GM21825 (cell line): Measurements from ENCODE around the gene ELMO1.

Experiments
- ATAC-seq: cut with Tn5 transposase; IDR thresholded peaks from one replicate; pipeline ENCODE4 v1.9.1; 2021; ENCODE audit warnings: mild to moderate bottlenecking, moderate library complexity; ENCODE audit not compliant: unreplicated experiment

ELMO1 gene

DNA sequence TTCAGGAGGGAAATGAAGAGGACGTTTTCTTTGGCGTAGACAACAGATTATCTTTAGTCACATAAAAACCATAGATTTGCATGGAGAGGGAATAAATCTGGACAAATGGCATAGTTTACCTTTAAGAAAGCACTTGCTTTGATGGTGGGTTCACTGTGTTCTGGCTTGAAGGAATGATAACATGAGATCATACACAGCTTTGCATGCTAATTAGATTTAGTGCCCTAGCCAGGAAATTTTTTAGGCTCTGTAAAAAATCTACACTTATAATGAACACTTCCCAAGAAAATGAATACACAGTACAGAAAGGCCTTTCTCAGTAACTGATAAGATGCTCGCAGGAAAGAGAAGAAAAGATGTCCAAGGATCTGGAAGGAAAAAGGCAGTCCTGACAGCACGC is 506.1 kb downstream of the ELMO1 start:
- no peak for ATAC-seq

GRCh38 chr7:36942025-36942424 is 506.6 kb downstream of the ELMO1 start:
- no peak for ATAC-seq

DNA sequence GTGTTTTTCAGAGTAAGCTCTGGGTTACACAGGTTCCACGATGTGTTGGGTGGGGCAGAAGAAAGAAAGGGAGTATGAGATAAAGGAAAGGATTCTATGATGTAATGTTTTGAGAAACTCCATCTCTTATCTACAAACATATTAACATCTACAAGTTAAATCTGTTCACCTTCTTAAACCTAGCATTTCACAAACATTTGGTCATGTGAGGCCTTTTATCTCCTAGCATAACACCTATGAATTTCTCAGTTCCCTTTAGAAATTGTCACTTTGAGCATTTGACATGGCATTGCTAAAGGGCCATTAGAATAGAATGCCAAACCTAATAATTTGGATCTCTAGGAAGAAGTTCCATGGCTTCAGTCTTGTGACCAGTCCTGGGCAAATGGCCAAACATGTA is 507.3 kb downstream of the ELMO1 start:
- ATAC-seq, result no peak

DNA sequence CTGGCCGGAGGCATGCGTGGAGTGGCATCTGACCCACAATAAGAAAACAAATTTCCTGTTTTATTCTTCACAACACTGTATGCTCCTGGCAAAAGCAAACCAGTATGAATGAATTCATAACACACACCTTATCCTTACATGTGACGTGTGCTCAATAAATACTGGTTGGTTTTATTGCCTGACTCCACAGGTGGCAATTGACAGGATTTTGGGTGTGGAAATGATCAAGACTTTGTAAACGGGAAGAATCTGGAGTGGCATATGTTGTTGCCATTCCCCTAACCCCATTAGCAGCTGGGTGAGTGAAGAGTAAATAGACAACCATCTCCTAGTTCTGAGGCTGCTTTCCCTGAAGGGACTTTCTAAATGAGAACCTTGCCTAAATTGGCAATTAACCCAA is 508.8 kb downstream of the ELMO1 start:
- no peak for ATAC-seq

DNA sequence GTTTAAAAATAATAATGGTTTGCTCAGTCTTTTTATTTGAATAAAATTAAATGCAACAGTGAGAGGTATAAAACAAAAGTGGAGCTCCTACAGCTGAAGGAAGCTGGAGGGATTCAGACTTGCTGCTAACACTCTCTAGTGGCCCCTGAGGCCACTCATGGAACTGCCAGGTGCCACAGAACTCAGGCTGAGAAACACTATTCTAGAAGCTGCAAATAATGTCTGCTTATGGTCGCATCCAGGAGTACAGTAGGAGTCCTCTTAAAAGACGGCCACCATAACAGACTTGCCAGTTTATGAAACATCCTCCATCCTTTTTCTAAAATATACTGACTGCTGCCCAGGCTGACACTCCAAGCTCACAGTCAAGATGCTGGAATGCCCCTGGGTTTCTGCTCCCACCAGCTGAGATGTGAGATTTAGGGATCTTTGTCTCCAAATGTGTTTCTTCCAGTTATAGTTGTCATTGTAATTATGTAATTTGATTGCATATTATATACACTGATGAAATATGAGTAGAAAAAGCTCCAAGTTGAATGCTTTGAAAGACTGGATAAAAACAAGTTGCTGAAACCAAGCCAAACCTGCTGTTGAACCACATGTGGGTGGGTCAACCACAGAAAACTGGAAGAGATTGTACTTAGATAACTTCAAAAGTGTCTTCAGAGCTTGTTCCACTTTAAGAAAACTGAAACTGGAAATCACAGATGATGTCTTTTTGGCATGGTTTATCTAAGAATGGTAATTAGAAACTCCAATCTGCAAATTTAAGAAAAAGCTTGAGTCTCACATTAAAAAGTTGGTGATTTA is 510.7 kb downstream of the ELMO1 start:
- ATAC-seq, result no peak

GRCh38 chr7:36931892-36932291 is 516.8 kb downstream of the ELMO1 start:
- ATAC-seq, result no peak

DNA sequence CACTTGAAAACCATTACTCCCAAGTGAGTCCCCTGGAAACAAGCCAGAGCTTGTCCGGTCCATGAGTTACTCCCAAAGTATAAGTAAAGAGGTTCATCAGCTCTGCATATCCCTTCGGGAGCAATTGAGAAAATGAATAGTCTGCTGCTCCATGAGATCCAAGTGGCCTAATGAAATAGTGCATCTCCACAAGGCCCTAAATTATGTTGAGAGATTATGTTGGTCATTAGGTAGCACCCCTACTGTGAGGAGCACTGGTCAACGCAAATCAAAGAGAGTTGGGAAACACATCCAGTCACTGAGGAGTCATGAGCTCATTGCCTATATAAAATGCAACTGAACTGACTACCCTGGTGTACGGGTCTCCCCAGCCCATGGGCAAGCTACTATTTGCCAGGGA is 518.9 kb downstream of the ELMO1 start:
- ATAC-seq, result no peak

- ATAC-seq, result no peak
Observed at GRCh38 chr7:36928718-36929117, 519.9 kb downstream of the ELMO1 start.

GRCh38 chr7:36928311-36928710 is 520.4 kb downstream of the ELMO1 start:
- no peak for ATAC-seq

- ATAC-seq, result no peak
Observed at GRCh38 chr7:36925691-36926090, 523.0 kb downstream of the ELMO1 start.

- ATAC-seq, result no peak
Observed at GRCh38 chr7:36925207-36925606, 523.5 kb downstream of the ELMO1 start.

DNA sequence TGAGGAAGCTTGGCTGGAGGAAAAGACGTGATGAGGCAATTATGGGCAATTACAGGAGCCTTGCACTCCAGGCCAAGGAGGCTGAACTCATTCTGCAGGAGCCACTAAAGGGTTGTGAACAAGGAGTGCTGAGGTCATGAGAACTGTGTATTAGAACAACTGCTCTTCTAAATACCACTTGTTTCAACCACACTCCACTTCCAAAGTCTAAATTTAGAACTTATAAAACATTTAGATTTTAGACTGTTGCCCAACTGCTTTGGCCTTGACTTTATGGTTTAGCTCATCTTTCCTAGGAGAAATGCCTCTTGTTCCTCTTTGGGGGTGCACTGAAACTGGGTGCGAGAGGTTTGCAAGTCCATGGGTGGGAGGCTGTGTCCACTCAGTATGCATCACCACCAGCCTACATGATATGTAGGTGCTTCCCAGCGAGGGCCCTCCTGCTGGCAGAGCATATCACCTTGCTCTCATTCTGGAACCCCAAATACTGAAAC is 524.7 kb downstream of the ELMO1 start:
- ATAC-seq, result no peak

- ATAC-seq, result no peak
Observed at GRCh38 chr7:36923185-36923584, 525.5 kb downstream of the ELMO1 start.

GRCh38 chr7:36920433-36920832 is 528.2 kb downstream of the ELMO1 start:
- no peak for ATAC-seq

GRCh38 chr7:36919738-36920137 is 528.9 kb downstream of the ELMO1 start:
- ATAC-seq, result no peak

DNA sequence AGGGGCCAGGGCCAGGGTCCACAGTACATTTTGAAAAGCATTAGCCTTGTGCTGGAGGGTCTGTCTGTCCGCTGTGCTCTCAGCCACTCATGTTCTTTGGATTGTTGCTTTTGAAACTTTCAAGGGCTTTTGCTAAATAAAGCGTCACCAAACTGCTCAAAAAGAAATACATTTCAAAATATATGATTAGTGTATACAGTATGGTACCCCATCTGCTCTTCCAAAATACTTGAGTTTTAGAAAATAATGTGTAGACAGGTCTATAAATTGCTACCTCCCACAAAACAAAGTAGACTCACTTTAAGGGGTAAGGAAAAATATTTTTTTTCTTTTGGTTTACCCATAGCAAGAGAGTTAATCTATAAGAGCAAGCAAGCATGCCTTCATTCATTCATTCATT is 530.1 kb downstream of the ELMO1 start:
- ATAC-seq, result no peak

- no peak for ATAC-seq
Observed at GRCh38 chr7:36916619-36917018, 532.0 kb downstream of the ELMO1 start.

DNA sequence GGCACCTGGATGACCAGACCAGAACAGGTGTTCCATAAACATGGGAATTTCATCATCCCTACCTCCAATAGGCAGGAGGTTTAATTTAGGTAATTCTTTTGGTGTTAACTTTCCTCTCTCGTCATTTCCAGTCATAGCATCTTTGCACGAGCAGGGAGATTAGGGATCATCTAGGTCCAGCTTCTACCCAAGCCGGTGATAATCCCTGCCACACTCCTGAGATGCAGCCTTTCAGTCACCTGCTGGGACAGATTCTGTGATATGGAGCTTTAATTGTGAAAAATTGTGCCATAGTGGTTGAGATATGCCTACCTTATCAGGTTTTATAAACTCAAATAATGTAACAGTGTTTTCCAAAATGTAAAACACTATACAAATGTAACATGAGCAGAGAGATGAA is 532.5 kb downstream of the ELMO1 start:
- ATAC-seq, result no peak

GRCh38 chr7:36911788-36912187 is 536.9 kb downstream of the ELMO1 start:
- ATAC-seq, result no peak

GRCh38 chr7:36910859-36911258 is 537.8 kb downstream of the ELMO1 start:
- no peak for ATAC-seq

DNA sequence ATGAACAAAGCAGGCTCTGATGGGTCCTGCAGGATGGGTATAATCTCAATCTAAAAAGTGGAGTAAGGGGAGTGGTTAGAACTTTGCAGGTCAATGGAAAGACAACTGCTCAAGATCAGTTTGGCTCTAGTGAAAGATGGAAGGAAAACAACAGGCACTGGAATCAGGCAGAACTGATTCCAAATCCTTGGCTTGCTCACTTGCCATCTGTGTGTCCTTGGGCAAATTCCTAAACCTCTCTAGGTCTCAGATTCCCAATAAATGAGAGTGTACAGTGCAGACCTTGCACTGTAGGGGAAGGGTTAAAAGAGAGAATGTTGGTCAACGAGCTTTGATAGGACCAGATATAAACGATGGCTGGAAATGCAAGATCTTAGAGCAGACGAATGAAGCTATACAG is 538.3 kb downstream of the ELMO1 start:
- ATAC-seq, result no peak

GRCh38 chr7:36906956-36907635 is 541.6 kb downstream of the ELMO1 start:
- ATAC-seq, result no peak
